ENCODE results near the gene CLEC7A. TPM values are rescaled to one million over a fixed set of nuclear protein-coding genes. Genes with fewer than 3 reads are reported as not detected.
A peak's percentile ranks its signal among the peaks of the same experiment; 100 is the strongest.

The CLEC7A gene
- polyA plus RNA-seq, 3 donors, result 235 to 809 (median 304) TPM

DNA sequence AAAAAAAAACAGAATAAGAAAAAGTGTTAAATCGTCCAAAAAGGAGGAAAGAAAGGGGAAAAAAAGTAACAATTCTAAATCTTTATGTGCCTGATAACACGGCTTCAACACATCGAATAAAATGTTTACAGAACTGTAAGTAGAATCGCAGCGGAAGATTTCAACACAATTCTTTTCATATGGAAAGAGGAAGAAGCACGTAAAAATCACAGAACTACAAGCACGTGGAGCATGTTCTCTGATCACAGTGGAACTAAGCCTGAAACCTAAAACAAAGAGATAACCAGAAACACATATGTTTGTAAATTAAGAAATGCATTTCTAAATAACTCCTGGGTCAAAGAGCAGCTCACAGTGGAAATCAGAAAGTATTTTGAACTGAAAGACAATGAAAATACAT is 8.7 kb downstream of the CLEC7A start:
- peak overlapping the region in 1 of 3 experiments; percentile 64 for H3K4me3 ChIP-seq (replicated peaks in 1 of 3; ENCODE audit: low read depth in 2 of 3, low read length in 3 of 3)
- H3K36me3 ChIP-seq (replicated peaks in 1 of 2; ENCODE audit: control insufficient read depth in 1 of 2, insufficient read depth in 2 of 2, low read length in 2 of 2), result peaks cover 77 to 85% of the 10 kb centered on the region in 2 donors
- no CpG with 5 or more reads among the region's 7 CpGs for WGBS (ENCODE audit: insufficient coverage)

DNA sequence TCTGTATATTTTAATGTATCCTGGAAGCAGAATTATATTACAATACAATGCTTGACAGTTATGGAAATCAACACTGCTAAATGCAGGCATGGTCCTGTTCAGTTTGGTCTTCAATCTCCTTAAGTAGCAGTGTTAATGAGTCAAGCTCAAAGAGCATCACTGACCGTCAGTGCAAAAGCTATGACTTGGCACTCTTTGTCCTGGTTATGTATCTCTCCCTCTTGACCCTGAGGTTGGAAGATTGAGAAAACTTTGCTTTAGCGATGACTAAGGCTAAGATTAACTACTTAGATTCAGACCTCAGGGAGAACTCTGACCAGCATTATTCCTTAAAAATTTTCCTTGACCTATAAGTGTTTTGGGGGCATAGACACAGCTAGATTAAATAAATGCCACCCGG is 10.9 kb downstream of the CLEC7A start:
- H3K4me2 ChIP-seq (replicated peaks; ENCODE audit: extremely low read depth, low read length, poor library complexity, severe bottlenecking), result peak overlapping the region; percentile 57
- peak overlapping the region in 1 of 2 donors; percentile 87 for H3K27ac ChIP-seq (ENCODE audit: low read depth in 1 of 2, low read length in 2 of 2)
- peak overlapping the region in 1 of 2 donors; percentile 27 for H3K4me3 Mint-ChIP-seq
- H3K4me3 ChIP-seq (replicated peaks in 1 of 3; ENCODE audit: low read depth in 2 of 3, low read length in 3 of 3), result peak overlapping the region in 1 of 3 experiments; percentile 64
- DNase-seq, result peak; percentile 69 to 84 (median 82)
- intact Hi-C loops (cut with micrococcal nuclease), result no loop called here
- peaks cover 43 to 58% of the 10 kb centered on the region in 2 donors for H3K4me1 ChIP-seq (ENCODE audit: control insufficient read depth in 1 of 2, insufficient read depth in 2 of 2, low read length in 2 of 2)
- WGBS (ENCODE audit: insufficient coverage), result no CpG with 5 or more reads among the region's 3 CpGs
- no peaks in the 10 kb centered on the region for H3K27me3 ChIP-seq (ENCODE audit: control insufficient read depth in 2 of 2, insufficient read depth in 2 of 2, low read length in 2 of 2)
- peaks cover 66 to 74% of the 10 kb centered on the region in 2 donors for H3K36me3 ChIP-seq (replicated peaks in 1 of 2; ENCODE audit: control insufficient read depth in 1 of 2, insufficient read depth in 2 of 2, low read length in 2 of 2)
- peak overlapping the region; percentile 90 to 98 (median 95) for H3K27ac Mint-ChIP-seq
- peaks cover 0 to 4% (median 3%) of the 10 kb centered on the region in 7 donors for H3K9me3 Mint-ChIP-seq
- H3K4me1 Mint-ChIP-seq, result peaks cover 41% of the 10 kb centered on the region
- peaks cover 30% of the 10 kb centered on the region for H3K79me2 ChIP-seq (ENCODE audit: insufficient read depth, low read length)
- TF ChIP-seq, protein P1, sequence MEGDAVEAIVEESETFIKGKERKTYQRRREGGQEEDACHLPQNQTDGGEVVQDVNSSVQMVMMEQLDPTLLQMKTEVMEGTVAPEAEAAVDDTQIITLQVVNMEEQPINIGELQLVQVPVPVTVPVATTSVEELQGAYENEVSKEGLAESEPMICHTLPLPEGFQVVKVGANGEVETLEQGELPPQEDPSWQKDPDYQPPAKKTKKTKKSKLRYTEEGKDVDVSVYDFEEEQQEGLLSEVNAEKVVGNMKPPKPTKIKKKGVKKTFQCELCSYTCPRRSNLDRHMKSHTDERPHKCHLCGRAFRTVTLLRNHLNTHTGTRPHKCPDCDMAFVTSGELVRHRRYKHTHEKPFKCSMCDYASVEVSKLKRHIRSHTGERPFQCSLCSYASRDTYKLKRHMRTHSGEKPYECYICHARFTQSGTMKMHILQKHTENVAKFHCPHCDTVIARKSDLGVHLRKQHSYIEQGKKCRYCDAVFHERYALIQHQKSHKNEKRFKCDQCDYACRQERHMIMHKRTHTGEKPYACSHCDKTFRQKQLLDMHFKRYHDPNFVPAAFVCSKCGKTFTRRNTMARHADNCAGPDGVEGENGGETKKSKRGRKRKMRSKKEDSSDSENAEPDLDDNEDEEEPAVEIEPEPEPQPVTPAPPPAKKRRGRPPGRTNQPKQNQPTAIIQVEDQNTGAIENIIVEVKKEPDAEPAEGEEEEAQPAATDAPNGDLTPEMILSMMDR (IDR thresholded peaks at IDR 0.05), result no peak
- H3K9me3 ChIP-seq (replicated peaks in 1 of 2; ENCODE audit: control insufficient read depth in 1 of 2, insufficient read depth in 1 of 2, low read length in 2 of 2), result no peaks in the 10 kb centered on the region
- no peak overlapping the region for H3K9ac ChIP-seq (ENCODE audit: insufficient read depth, low read length, poor library complexity, severe bottlenecking)
- H3K27me3 Mint-ChIP-seq (ENCODE audit: low read depth in 3 of 3), result peaks cover 0 to 2% (median 0%) of the 10 kb centered on the region in 3 donors
- H2AFZ ChIP-seq (ENCODE audit: insufficient read depth, low read depth, low read length, poor library complexity, severe bottlenecking), result no peak overlapping the region
- peaks cover 60 to 92% of the 10 kb centered on the region in 2 donors for H3K36me3 Mint-ChIP-seq
- no peaks in the 10 kb centered on the region for H4K20me1 ChIP-seq (ENCODE audit: insufficient read depth, low read length)

More for the DNA sequence above, 8.7 kb downstream of the CLEC7A start:
- Histone ChIP-seq H3K9me3 (replicated peaks in 1 of 2; ENCODE audit: control insufficient read depth in 1 of 2, insufficient read depth in 1 of 2, low read length in 2 of 2) (no peaks in the 10 kb centered on the region), H4K20me1 (ENCODE audit: insufficient read depth, low read length) (no peaks in the 10 kb centered on the region), H3K4me2 (replicated peaks; ENCODE audit: extremely low read depth, low read length, poor library complexity, severe bottlenecking) (peak overlapping the region; percentile 63), H3K79me2 (ENCODE audit: insufficient read depth, low read length) (peaks cover 46% of the 10 kb centered on the region), H3K27me3 (ENCODE audit: control insufficient read depth in 2 of 2, insufficient read depth in 2 of 2, low read length in 2 of 2) (no peaks in the 10 kb centered on the region), H3K9ac (ENCODE audit: insufficient read depth, low read length, poor library complexity, severe bottlenecking) (peak overlapping the region; percentile 33), H3K27ac (ENCODE audit: low read depth in 1 of 2, low read length in 2 of 2) (peak overlapping the region; percentile 87 to 89), H2AFZ (ENCODE audit: insufficient read depth, low read depth, low read length, poor library complexity, severe bottlenecking) (no peak overlapping the region), H3K4me1 (ENCODE audit: control insufficient read depth in 1 of 2, insufficient read depth in 2 of 2, low read length in 2 of 2) (peaks cover 52 to 80% of the 10 kb centered on the region in 2 donors)
- peaks cover 59% of the 10 kb centered on the region for H3K4me1 Mint-ChIP-seq
- H3K4me3 Mint-ChIP-seq, result peak overlapping the region; percentile 49 to 73
- DNase-seq, result peak; percentile 74 to 89 (median 80)
- H3K36me3 Mint-ChIP-seq, result peaks cover 66 to 92% of the 10 kb centered on the region in 2 donors
- H3K27me3 Mint-ChIP-seq (ENCODE audit: low read depth in 3 of 3), result peaks cover 0 to 2% (median 2%) of the 10 kb centered on the region in 3 donors
- TF ChIP-seq, protein P1 (IDR thresholded peaks at IDR 0.05), result no peak
- intact Hi-C loops (cut with micrococcal nuclease), result no loop called here
- peaks cover 0 to 4% (median 2%) of the 10 kb centered on the region in 7 donors for H3K9me3 Mint-ChIP-seq
- H3K27ac Mint-ChIP-seq, result peak overlapping the region; percentile 91 to 98 (median 95)
